ENCODE measurements around the gene ZBP1.

Gene ZBP1

GRCh38 chr20:57589123-57589727 lies 31.0 kb downstream of the ZBP1 start:
- in situ Hi-C loops (cut with MboI; ENCODE audit: low sequenced_read_pairs): loop anchor here (10.0 to 25.0 kb wide), 2 partner anchors 84 to 502 kb away; no protein-coding TSS in a partner anchor

GRCh38 chr20:57588596-57588995 lies 31.6 kb downstream of the ZBP1 start:
- in situ Hi-C loops (cut with MboI; ENCODE audit: low sequenced_read_pairs): loop anchor here (10.0 to 25.0 kb wide), 2 partner anchors 84 to 501 kb away; no protein-coding TSS in a partner anchor

GRCh38 chr20:57587989-57588377 lies 32.2 kb downstream of the ZBP1 start:
- in situ Hi-C loops (cut with MboI; ENCODE audit: low sequenced_read_pairs): loop anchor here (10.0 to 25.0 kb wide), 2 partner anchors 83 to 501 kb away; no protein-coding TSS in a partner anchor

GRCh38 chr20:57587278-57587988 lies 32.8 kb downstream of the ZBP1 start:
- in situ Hi-C loops (cut with MboI; ENCODE audit: low sequenced_read_pairs): loop anchor here (10.0 to 25.0 kb wide), 2 partner anchors 83 to 500 kb away; no protein-coding TSS in a partner anchor

GRCh38 chr20:57586943-57587277 lies 33.3 kb downstream of the ZBP1 start:
- in situ Hi-C loops (cut with MboI; ENCODE audit: low sequenced_read_pairs): loop anchor here (10.0 to 25.0 kb wide), 2 partner anchors 82 to 500 kb away; no protein-coding TSS in a partner anchor

GRCh38 chr20:57586370-57586793 lies 33.8 kb downstream of the ZBP1 start:
- in situ Hi-C loops (cut with MboI; ENCODE audit: low sequenced_read_pairs): loop anchor here (10.0 to 25.0 kb wide), 2 partner anchors 82 to 499 kb away; no protein-coding TSS in a partner anchor

- in situ Hi-C loops (cut with MboI; ENCODE audit: low sequenced_read_pairs): loop anchor here (10.0 to 25.0 kb wide), 2 partner anchors 81 to 498 kb away; no protein-coding TSS in a partner anchor
These were observed 34.6 kb downstream of the ZBP1 start for GRCh38 chr20:57585466-57586213.

- in situ Hi-C loops (cut with MboI; ENCODE audit: low sequenced_read_pairs): loop anchor here (10.0 to 25.0 kb wide), 2 partner anchors 80 to 498 kb away; no protein-coding TSS in a partner anchor
These were observed 35.3 kb downstream of the ZBP1 start for GRCh38 chr20:57584768-57585461.

GRCh38 chr20:57583289-57584257 lies 36.7 kb downstream of the ZBP1 start:
- in situ Hi-C loops (cut with MboI; ENCODE audit: low sequenced_read_pairs): loop anchor here (10.0 to 25.0 kb wide), 2 partner anchors 79 to 496 kb away; no protein-coding TSS in a partner anchor

GRCh38 chr20:57582432-57583288 lies 37.6 kb downstream of the ZBP1 start:
- in situ Hi-C loops (cut with MboI; ENCODE audit: low sequenced_read_pairs): loop anchor here (10.0 to 25.0 kb wide), 2 partner anchors 78 to 495 kb away; no protein-coding TSS in a partner anchor

GRCh38 chr20:57582029-57582378 lies 38.2 kb downstream of the ZBP1 start:
- in situ Hi-C loops (cut with MboI; ENCODE audit: low sequenced_read_pairs): loop anchor here (10.0 to 25.0 kb wide), 2 partner anchors 77 to 495 kb away; no protein-coding TSS in a partner anchor

GRCh38 chr20:57581202-57582028 lies 38.8 kb downstream of the ZBP1 start:
- in situ Hi-C loops (cut with MboI; ENCODE audit: low sequenced_read_pairs): loop anchor here (10.0 to 25.0 kb wide), 2 partner anchors 77 to 494 kb away; no protein-coding TSS in a partner anchor

- in situ Hi-C loops (cut with MboI; ENCODE audit: low sequenced_read_pairs): loop anchor here (10.0 to 25.0 kb wide), 2 partner anchors 76 to 493 kb away; no protein-coding TSS in a partner anchor
These were observed 39.6 kb downstream of the ZBP1 start for GRCh38 chr20:57580478-57581201.

- in situ Hi-C loops (cut with MboI; ENCODE audit: low sequenced_read_pairs): loop anchor here (10.0 to 25.0 kb wide), 2 partner anchors 75 to 493 kb away; no protein-coding TSS in a partner anchor
These were observed 40.3 kb downstream of the ZBP1 start for GRCh38 chr20:57579898-57580447.

- in situ Hi-C loops (cut with MboI; ENCODE audit: low sequenced_read_pairs): loop anchor here (25.0 kb wide), 1 partner anchor 492 kb away; no protein-coding TSS in a partner anchor
These were observed 40.8 kb downstream of the ZBP1 start for GRCh38 chr20:57579331-57579897.

Data from HL-60/S4 treated with retinoic acid at 250 ng/mL for 4 days and 3 days (cell line).